Peyer's patch (tissue), 4 donors: ENCODE data around the gene ADCY9.

Experiments used
- CTCF ChIP-seq, 6 experiments: fragments of 450-650 bp in 4 of 6; fragments of 200-600 bp in 2 of 6; sonication (generic) in 1 of 6; IDR thresholded peaks; one replicate each; pipeline ENCODE4 v1.5.1; 2017 to 2019; ENCODE audit warnings: antibody characterized with exemption in 6 of 6, mild to moderate bottlenecking in 3 of 6, moderate library complexity in 1 of 6
- POLR2A ChIP-seq, 2 donors: fragments of 450-650 bp; IDR thresholded peaks; one replicate each; pipeline ENCODE4 v1.5.1; 2017; ENCODE audit warnings: antibody characterized with exemption in 2 of 2, mild to moderate bottlenecking in 2 of 2, moderate library complexity in 2 of 2

DNA sequence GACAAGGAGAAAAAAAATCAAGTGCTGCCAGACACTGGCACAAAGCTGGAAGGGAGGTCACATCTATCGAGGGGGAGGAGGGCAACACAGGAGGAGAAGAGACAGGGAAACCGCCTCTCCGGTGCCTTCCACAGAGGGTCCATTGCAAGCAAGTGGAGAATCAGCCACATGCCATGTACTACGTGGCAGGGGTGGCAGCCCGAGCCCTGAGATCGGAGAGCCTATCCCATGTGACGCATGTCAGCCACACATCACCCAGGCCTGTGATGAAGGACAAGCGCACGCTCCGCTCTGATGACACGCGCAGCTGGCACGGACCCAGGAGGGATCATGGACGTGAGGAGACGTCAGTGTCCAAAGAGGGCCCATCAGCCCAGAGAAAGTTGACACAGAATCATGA, 30.1 kb downstream of the ADCY9 start:
- TF ChIP-seq CTCF (IDR thresholded peaks at IDR 0.05) (no peak), POLR2A (IDR thresholded peaks at IDR 0.05) (no peak)
